ENCODE results near the gene UBA5.
A peak's percentile ranks its signal among the peaks of the same experiment; 100 is the strongest.

Gene UBA5

GRCh38 chr3:132716372-132716771, 56.2 kb downstream of the UBA5 start:
- DNase-seq (ENCODE audit: low read depth in 2 of 2): no peak

GRCh38 chr3:132720228-132720627, 60.1 kb downstream of the UBA5 start:
- DNase-seq (ENCODE audit: low read depth in 2 of 2): no peak

DNA sequence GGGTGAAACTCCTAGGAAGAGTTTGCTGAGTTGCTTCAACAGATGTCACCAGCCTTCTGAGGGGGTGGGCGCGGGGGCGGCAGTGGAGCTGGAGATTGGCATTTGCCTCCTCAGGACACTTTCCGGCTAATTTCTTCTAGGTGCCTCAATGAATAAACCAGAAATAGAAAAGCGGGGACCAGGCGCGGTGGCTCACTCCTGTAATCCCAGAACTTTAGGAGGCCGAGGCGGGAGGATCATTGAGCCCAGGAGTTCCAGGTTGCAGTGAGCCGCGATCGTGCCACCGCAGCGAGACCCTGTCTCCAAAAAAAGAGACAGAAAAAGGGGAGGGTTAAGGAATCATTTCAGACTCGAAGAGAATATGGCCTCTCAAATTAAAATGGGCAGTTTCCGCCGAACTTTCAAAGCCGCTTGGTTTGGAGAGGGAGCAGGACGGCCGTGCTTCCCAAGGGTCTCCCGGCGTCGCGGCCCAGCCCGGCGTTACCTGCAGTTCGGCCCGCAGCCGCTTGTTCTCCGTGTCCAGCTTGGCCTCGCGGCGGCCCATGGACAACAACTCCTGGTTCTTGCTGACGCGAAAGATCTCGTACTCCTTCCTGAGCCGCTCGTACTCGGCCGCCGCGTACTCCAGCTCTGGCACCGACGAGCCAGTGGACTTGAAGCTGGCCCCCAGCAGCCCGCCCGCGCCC, 61.5 kb downstream of the UBA5 start:
- DNase-seq (ENCODE audit: low read depth in 2 of 2): peak in 1 of 2 donors; percentile 2

GRCh38 chr3:132722165-132723023, 62.3 kb downstream of the UBA5 start, which contains the start of gene NPHP3:
Gene NPHP3 (minus strand): TSS chr3:132722409. CDS start chr3:132722355, 54 bp downstream.
- peak; percentile 97 to 99 for DNase-seq (ENCODE audit: low read depth in 2 of 2)

GRCh38 chr3:132723024-132723950, 63.2 kb downstream of the UBA5 start:
- DNase-seq (ENCODE audit: low read depth in 2 of 2): no peak

DNA sequence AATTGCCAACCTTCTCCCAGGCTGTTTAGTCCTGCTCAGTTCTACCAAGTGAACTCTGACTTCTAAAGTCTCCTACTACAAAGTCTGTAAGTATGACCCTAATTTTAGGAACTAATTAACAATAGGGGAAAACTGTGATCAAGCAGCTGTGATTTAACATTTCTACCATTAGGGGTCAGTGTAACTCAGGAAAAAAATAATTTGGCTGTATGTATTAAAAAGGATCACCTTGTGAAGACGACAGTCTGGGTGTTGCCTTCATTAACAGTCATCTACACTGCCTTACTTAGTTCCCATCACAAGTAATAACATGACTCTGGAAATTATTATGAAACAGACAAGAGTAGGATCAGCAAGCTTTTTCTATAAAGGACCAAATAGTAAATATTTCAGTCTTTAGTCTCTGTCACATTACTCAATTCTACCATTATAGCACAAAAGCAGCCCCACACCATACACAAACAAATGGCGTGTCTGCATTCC, 66.3 kb downstream of the UBA5 start:
- no peak for DNase-seq (ENCODE audit: low read depth in 2 of 2)
